ENCODE measurements around the gene ZNF365.
"Not testable (repeated sequence)": the region's sequence is repeated elsewhere in the genome, so short reads cannot be mapped to it uniquely, and the experiment has no call there.

The ZNF365 gene

GRCh38 chr10:62373995-62374861 is at the start of gene ZNF365:
Gene ZNF365 (plus strand): TSS chr10:62374369. CDS start chr10:62376194, 1,825 bp downstream.
- peak; percentile 44 for DNase-seq

- DNase-seq = no peak
Measured at GRCh38 chr10:62326176-62326575, 48.0 kb upstream of the ZNF365 start.

- DNase-seq = no peak
Measured at GRCh38 chr10:62327885-62328284, 46.3 kb upstream of the ZNF365 start.

- no peak for DNase-seq
Measured at GRCh38 chr10:62330213-62330612, 44.0 kb upstream of the ZNF365 start.

- no peak for DNase-seq
Measured at GRCh38 chr10:62332406-62332805, 41.8 kb upstream of the ZNF365 start.

- DNase-seq = no peak
Measured at GRCh38 chr10:62333135-62333889, 40.9 kb upstream of the ZNF365 start.

GRCh38 chr10:62333988-62334682 is 40.0 kb upstream of the ZNF365 start:
- DNase-seq = no peak

- no peak for DNase-seq
Measured at GRCh38 chr10:62335326-62335725, 38.8 kb upstream of the ZNF365 start.

GRCh38 chr10:62336404-62336803 is 37.8 kb upstream of the ZNF365 start:
- no peak for DNase-seq

- no peak for DNase-seq
Measured at GRCh38 chr10:62341419-62341818, 32.8 kb upstream of the ZNF365 start.

- DNase-seq = no peak
Measured at GRCh38 chr10:62343000-62343399, 31.2 kb upstream of the ZNF365 start.

GRCh38 chr10:62348029-62348428 is 26.1 kb upstream of the ZNF365 start:
- no peak for DNase-seq

GRCh38 chr10:62352356-62352970 is 21.7 kb upstream of the ZNF365 start:
- DNase-seq = no peak

GRCh38 chr10:62354916-62355315 is 19.3 kb upstream of the ZNF365 start:
- DNase-seq = no peak

- no peak for DNase-seq
Measured at GRCh38 chr10:62356447-62356846, 17.7 kb upstream of the ZNF365 start.

GRCh38 chr10:62358151-62358550 is 16.0 kb upstream of the ZNF365 start:
- not testable (repeated sequence) for DNase-seq

GRCh38 chr10:62373639-62373994 is 552 bp upstream of the ZNF365 start:
- DNase-seq = no peak

GRCh38 chr10:62374862-62375710 is 917 bp downstream of the ZNF365 start:
- no peak for DNase-seq

- no peak for DNase-seq
Measured at GRCh38 chr10:62376071-62377025, 2.2 kb downstream of the ZNF365 start.

- no peak for DNase-seq
Measured at GRCh38 chr10:62377026-62377415, 2.9 kb downstream of the ZNF365 start.

GRCh38 chr10:62377966-62378365 is 3.8 kb downstream of the ZNF365 start:
- DNase-seq = no peak
